ENCODE measurements around the gene CRYAB. TPM values are rescaled to one million over a fixed set of nuclear protein-coding genes. Genes with fewer than 3 reads are reported as not detected.

The CRYAB gene
- total RNA-seq, 2 experiments from 2014 or later, result not detected

DNA sequence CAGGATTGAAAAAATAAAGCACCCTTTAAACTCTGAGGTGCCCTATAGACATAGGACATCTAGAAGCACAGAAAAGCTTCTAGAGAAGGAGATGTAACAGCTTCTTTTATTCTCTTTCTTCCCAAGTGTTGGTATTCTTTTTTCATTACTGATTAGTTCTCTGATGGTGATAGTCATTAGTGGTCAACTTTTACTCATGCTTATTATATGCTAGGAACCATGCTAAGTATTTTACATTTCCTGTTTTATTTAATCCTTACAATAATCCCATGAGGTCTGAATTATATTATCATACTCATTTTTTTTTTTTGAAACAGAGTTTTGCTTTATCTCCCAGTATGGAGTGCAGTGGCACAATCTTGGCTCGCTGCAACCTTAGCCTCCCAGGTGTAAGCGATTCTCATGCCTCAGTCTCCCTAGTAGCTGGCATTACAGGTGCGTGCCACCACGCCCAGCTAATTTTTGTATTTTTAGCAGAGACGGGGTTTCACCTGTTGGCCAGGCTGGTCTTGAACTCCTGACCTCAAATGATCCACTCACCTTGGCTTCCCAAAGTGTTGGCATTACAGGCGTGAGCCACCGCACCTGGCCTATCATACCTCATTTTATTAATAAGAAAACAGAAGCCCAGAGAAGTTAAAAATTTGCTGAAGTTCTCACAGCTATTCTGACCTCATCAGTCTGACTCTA, 10.1 kb upstream of the CRYAB start:
- no peaks in the 10 kb centered on the region for H3K9me3 Mint-ChIP-seq
- no peak for DNase-seq
- peaks cover 7% of the 10 kb centered on the region for H3K27me3 Mint-ChIP-seq
- no peak overlapping the region for H3K4me3 Mint-ChIP-seq
- peaks cover 9% of the 10 kb centered on the region for H3K4me1 Mint-ChIP-seq
- no peak overlapping the region for H3K27ac Mint-ChIP-seq
- no peaks in the 10 kb centered on the region for H3K36me3 Mint-ChIP-seq

DNA sequence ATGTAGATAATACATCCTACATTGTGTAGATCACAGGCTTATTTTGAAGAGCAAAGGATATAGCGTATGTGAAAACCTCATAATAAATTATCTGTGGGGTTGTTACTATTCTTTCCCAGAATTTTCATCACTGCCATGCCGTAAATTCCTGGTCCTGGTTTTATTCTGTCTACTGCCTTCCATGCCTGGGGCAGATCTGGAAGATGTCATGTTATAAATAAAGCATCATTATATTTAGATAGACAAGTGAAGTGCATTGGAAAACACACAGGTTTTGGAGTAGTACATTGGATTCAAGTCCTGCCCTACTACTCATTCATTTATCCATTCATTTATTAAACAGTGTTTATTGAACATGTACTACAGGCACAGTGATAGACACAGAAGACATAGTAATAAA, 9.3 kb upstream of the CRYAB start:
- no peak overlapping the region for H3K4me3 Mint-ChIP-seq
- peaks cover 4% of the 10 kb centered on the region for H3K4me1 Mint-ChIP-seq
- H3K27ac Mint-ChIP-seq, result no peak overlapping the region
- DNase-seq, result no peak
- no peaks in the 10 kb centered on the region for H3K9me3 Mint-ChIP-seq
- H3K36me3 Mint-ChIP-seq, result no peaks in the 10 kb centered on the region
- peaks cover 15% of the 10 kb centered on the region for H3K27me3 Mint-ChIP-seq

DNA sequence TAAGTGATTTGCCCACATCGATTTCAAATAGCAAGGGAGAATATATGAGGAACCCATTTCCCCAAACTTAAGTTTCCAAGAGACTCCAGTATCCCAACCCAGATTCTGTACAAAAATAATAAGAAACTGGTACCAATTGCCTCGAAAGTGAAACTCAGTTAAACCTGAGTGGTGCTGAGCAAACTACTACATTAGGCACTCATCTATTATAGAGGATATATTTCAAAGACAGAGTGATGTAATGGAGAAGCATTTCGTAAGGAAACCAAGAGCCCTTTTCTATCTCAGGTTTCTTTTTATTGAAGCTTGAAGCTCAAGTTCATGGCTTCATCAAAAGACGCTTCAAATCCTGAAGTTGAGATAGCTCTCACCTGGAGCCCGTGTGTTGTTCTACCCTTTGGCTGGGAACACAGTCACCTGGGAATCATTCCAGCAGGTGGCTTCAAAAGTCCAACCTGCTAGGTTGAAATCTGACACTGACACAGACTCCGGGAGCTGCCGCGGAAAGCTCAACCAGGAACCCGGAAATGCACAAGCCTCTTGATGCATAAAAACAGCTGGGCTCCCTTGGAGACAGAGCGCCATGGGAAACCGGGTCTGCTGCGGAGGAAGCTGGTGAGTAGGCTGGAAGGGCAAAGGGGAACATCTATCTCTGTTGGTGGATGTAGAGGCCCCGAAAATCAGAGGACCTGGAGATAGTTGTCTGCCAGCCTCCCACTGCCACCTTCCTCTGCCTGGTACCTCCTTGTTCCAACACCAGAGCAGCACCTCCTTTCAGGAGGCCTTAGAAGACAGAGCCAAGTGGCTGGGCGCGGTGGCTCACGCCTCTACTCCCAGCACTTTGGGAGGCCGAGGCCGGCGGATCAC, 7.1 kb upstream of the CRYAB start, which contains the start of gene C11orf52:
Gene C11orf52 (plus strand): TSS at position 524 of the 867 bp plus-strand sequence. CDS start 60 bp downstream, at position 584.
- Mint-ChIP-seq H3K36me3 (no peaks in the 10 kb centered on the region), H3K4me1 (peaks cover 2% of the 10 kb centered on the region), H3K27ac (no peak within 1 kb of the TSS), H3K9me3 (no peaks in the 10 kb centered on the region), H3K27me3 (peaks cover 27% of the 10 kb centered on the region), H3K4me3 (no peak within 1 kb of the TSS)
- no peak for DNase-seq

DNA sequence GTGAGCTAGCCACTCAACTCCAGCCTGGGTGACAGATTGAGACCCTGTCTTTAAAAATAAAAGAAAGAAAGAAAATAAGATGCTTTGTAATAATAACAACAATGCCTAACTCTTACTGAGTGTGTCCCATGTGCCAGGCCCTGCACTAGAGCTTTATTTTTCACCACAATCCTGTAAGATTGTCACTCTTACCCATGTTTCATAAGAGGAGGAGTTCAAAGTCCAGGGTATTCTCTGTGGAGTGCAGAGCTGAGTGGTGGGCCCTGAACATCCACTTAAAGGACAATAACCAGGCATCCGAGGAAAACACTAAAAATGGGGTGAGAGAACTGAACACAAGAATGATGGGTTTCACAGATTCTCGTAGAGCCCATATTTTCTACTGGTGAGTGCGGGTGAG, 6.2 kb upstream of the CRYAB start:
- Mint-ChIP-seq H3K9me3 (no peaks in the 10 kb centered on the region), H3K4me3 (no peak overlapping the region), H3K27ac (no peak overlapping the region), H3K27me3 (peaks cover 31% of the 10 kb centered on the region), H3K4me1 (peaks cover 2% of the 10 kb centered on the region), H3K36me3 (no peaks in the 10 kb centered on the region)
- DNase-seq, result no peak

DNA sequence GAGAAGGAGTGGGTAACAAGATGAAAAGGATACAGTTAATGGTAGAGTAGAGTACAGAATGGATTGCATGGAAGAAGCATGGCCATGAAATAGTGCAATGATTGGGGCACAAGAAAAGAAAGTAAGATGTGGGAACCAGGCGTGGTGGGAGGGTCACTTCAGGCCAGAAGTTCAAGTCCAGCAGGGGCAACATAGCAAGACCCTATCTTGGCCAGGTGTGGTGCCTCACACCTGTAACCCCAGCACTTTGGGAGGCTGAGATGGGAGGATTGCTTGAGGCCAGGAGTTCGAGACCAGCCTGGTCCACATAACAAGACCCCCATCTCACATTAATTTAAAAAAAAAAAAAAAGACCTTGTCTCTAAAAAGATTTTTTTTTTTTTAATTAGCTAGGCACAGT, 5.7 kb upstream of the CRYAB start:
- Mint-ChIP-seq H3K27me3 (peaks cover 34% of the 10 kb centered on the region), H3K36me3 (no peaks in the 10 kb centered on the region), H3K4me1 (peaks cover 2% of the 10 kb centered on the region), H3K4me3 (no peak overlapping the region), H3K27ac (no peak overlapping the region), H3K9me3 (no peaks in the 10 kb centered on the region)
- no peak for DNase-seq

DNA sequence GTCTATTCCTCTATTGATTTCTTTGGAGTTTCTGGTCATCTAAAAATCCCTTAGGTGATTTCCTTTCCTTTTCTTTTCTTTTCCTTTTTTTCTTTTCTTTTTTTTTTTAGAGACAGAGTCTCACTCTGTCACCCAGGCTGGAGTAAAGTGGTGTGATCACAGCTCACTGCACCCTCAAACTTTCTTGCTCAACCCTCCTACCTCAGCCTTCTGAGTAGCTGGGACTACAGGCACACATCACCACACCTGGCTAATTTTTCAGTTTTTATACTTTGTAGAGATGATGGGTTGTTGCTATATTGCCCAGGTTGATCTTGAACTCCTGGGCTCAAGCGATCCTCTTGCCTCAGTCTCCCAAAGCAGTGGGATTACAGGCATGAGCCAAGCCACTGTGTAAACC, 5.2 kb upstream of the CRYAB start:
- Mint-ChIP-seq H3K27me3 (peaks cover 39% of the 10 kb centered on the region), H3K4me1 (peaks cover 3% of the 10 kb centered on the region), H3K36me3 (no peaks in the 10 kb centered on the region), H3K27ac (no peak overlapping the region), H3K9me3 (no peaks in the 10 kb centered on the region), H3K4me3 (no peak overlapping the region)
- no peak for DNase-seq

DNA sequence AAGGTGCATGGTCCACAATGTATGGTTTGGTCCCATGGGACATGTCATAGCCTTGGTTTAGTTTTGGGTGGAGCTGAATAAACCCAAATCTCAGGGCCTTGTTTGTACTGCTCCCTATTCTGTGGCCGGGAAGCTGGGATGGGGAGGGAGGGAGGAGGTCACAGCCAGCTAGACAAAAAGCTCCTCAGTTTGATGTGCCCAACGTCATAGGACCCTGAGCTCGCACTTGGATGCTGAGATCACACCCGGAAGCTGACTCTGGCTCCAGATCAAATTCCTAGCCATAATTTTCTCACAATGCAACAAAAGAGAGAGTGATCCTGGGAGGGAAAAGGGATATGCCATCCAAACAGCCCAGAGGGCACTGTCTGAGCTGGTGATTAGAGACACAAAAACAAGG, 2.4 kb upstream of the CRYAB start:
- H3K36me3 Mint-ChIP-seq, result no peaks in the 10 kb centered on the region

DNA sequence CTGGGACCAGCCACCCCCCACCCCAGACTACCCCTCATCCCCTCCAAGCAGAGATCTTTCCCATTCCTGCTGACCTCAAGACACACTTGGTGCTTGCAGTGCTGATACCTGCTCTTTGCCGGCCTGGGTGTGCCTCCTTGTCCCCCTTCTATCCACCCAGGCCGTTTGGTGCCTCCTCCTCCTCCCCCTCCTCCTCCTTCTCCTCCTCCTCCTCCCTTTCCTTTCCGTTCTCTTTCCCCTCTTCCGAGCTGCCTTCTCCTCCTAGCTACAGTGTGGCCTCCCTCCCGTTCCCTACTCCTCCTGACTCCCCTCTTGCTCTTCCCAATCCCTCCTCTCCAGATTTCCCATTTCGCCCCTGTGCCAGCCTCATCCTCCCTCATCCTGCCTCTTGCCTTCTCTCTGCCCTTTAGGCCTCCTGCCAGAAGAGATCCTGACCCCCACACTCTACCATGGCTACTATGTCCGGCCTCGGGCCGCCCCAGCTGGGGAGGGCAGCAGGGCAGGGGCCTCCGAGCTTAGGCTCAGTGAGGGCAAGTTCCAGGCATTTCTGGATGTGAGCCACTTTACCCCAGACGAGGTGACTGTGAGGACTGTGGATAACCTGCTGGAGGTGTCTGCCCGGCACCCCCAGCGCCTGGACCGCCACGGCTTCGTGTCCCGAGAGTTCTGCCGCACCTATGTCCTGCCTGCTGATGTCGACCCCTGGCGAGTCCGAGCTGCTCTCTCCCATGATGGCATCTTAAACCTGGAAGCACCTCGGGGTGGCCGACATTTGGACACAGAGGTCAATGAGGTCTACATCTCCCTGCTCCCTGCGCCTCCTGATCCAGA, 1.7 kb upstream of the CRYAB start:
- Mint-ChIP-seq H3K27me3 (peaks cover 51% of the 10 kb centered on the region), H3K27ac (no peak overlapping the region)
- DNase-seq, result no peak

More for the DNA sequence above, 2.4 kb upstream of the CRYAB start:
- no peak overlapping the region for H3K4me3 Mint-ChIP-seq
- no peak for DNase-seq
- H3K9me3 Mint-ChIP-seq, result no peaks in the 10 kb centered on the region
- no peak overlapping the region for H3K27ac Mint-ChIP-seq
- H3K4me1 Mint-ChIP-seq, result peaks cover 3% of the 10 kb centered on the region
- H3K27me3 Mint-ChIP-seq, result peaks cover 51% of the 10 kb centered on the region

DNA sequence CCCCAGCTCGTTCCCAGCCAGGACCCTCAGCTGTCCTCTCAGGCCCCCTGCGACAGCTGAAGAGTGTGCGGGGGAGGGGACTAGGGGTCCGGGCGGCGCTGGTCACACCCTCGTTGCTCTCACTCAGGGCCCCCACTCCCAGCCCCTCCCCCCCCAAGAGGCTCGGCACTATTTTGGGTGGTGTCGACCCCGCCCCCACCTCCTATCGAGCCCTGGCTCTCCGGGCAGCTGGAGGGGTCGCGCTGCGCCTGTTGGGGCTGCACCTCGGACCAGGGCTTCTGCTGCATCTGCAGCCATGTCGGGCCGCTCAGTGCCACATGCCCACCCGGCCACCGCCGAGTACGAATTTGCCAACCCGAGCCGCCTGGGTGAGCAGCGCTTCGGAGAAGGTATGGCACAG, 965 bp upstream of the CRYAB start, which contains the start of gene HSPB2:
Gene HSPB2 (plus strand): TSS at position 200 of the 400 bp plus-strand sequence. CDS start 96 bp downstream, at position 296.
- H3K27me3 Mint-ChIP-seq, result peaks cover 51% of the 10 kb centered on the region
- H3K36me3 Mint-ChIP-seq, result no peaks in the 10 kb centered on the region
- no peak within 1 kb of the TSS for H3K27ac Mint-ChIP-seq
- no peak within 1 kb of the TSS for H3K4me3 Mint-ChIP-seq
- no peak for DNase-seq
- no peaks in the 10 kb centered on the region for H3K9me3 Mint-ChIP-seq
- H3K4me1 Mint-ChIP-seq, result peaks cover 3% of the 10 kb centered on the region

More for the DNA sequence above, 1.7 kb upstream of the CRYAB start:
- Mint-ChIP-seq H3K4me1 (peaks cover 3% of the 10 kb centered on the region), H3K4me3 (no peak overlapping the region), H3K9me3 (no peaks in the 10 kb centered on the region), H3K36me3 (no peaks in the 10 kb centered on the region)

DNA sequence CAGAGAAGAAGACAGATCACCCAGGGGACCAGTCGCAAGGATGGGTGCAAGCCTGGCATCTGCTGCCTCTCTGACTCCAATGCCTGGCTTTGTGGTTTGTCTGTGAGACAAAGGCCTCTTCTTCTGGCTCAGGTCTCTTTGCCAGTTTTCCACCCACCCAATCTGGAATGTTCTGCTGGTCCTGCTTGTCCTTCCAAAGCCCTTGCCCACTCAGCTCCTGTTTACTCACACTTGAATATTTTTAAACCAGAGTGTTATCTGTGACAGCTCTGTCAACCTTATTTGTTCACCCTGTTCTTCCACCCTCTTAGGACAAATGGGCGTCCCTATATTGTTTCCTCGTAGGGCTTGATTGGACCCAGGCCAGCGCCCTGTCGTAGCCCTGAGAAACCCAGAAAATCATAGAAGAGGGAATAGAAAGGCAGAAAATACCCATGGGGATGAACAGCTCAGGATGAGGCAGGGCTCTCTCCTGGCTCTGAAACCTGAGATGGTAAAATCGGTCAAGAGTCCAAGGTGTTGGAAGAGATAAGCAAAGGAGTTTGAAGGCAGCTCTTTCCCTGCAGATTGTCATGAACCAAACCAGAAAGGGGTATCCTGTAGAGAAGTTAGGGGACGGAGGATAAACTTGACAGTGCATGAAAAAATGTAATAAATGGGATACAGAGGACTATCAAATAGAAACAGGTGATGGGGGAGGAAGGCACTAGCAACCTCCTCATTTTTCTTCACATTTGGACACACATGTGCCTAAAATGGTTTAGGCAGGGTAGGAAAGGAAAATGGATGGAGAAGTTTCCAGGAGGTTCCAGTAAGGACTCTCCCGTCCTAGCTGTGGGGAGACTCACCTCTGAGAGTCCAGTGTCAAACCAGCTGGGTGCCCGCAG, 651 bp downstream of the CRYAB start:
- H3K4me3 Mint-ChIP-seq, result no peak overlapping the region
- peaks cover 46% of the 10 kb centered on the region for H3K27me3 Mint-ChIP-seq
- H3K27ac Mint-ChIP-seq, result no peak overlapping the region
- H3K9me3 Mint-ChIP-seq, result no peaks in the 10 kb centered on the region
- peaks cover 3% of the 10 kb centered on the region for H3K4me1 Mint-ChIP-seq
- H3K36me3 Mint-ChIP-seq, result no peaks in the 10 kb centered on the region
- DNase-seq, result no peak

DNA sequence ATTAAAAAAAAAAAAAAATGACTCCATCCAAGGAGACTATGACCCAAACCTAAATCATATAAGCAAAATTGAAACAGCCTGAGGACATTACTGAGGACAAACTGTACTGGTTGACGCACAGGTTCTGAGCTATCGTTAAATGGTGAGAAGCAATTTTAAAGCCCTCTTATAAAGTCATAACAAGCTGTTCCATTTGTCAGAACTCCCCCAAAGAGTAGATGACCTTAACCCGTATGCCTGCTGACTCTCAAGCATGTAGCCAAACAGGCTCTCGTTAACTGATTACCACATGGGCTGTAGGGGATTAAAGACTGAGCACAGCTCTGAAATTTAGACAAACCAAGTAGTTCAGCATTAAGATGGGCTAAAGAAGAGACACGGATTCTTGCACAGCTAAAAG, 2.2 kb downstream of the CRYAB start:
- peaks cover 46% of the 10 kb centered on the region for H3K27me3 Mint-ChIP-seq
- H3K36me3 Mint-ChIP-seq, result peaks cover 6% of the 10 kb centered on the region
- H3K9me3 Mint-ChIP-seq, result peaks cover 5% of the 10 kb centered on the region

DNA sequence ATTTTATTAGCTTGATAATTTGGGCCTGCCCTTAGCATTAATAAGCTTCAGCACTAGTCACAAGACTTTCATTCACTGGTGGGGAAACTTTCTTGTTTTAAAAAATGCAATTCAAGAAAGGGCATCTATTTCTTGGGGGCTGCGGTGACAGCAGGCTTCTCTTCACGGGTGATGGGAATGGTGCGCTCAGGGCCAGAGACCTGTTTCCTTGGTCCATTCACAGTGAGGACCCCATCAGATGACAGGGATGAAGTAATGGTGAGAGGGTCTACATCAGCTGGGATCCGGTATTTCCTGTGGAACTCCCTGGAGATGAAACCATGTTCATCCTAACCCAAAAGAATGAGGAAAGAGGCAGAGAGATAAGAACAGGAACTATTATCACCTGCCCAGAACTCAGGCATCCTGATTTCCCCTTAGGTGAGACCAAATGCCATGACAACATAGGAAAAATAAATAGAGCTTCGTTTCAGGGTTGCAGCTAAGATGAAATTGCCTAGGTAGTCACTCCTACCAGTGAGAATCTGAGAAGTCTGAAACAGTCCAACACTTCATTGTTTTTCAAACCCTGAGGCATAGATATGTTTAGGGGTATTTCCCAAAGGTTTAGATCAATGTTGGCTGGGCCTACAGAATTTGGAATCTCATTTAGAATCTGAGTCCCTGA, 2.8 kb downstream of the CRYAB start:
- no peak for DNase-seq
- peaks cover 3% of the 10 kb centered on the region for H3K4me1 Mint-ChIP-seq
- H3K36me3 Mint-ChIP-seq, result peaks cover 6% of the 10 kb centered on the region
- H3K27me3 Mint-ChIP-seq, result peaks cover 40% of the 10 kb centered on the region
- peaks cover 5% of the 10 kb centered on the region for H3K9me3 Mint-ChIP-seq
- H3K27ac Mint-ChIP-seq, result no peak overlapping the region
- no peak overlapping the region for H3K4me3 Mint-ChIP-seq

More for the DNA sequence above, 2.2 kb downstream of the CRYAB start:
- no peak overlapping the region for H3K27ac Mint-ChIP-seq
- no peak for DNase-seq
- peaks cover 3% of the 10 kb centered on the region for H3K4me1 Mint-ChIP-seq
- no peak overlapping the region for H3K4me3 Mint-ChIP-seq

DNA sequence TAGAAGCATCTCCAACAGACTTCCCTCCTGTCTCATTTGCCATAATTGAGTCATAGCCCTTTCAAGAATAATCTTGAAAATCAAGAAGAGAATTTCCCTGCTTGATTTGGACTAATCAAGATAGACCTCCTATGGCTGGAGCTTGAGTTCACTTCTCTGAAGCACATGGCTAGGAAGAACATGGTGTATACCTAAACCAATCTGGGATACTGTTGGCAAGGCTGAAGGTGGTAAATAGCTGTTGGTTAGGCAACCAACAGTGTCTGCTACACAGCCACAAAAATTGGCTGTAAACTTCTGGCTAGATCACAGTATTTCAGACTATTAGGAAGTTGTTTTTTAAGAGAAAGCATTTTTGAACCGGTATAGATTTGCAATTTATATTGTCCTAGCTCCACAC, 4.9 kb downstream of the CRYAB start:
- Mint-ChIP-seq H3K27ac (no peak overlapping the region), H3K36me3 (peaks cover 6% of the 10 kb centered on the region), H3K4me3 (no peak overlapping the region), H3K4me1 (no peaks in the 10 kb centered on the region), H3K9me3 (peaks cover 5% of the 10 kb centered on the region), H3K27me3 (peaks cover 24% of the 10 kb centered on the region)
- no peak for DNase-seq

DNA sequence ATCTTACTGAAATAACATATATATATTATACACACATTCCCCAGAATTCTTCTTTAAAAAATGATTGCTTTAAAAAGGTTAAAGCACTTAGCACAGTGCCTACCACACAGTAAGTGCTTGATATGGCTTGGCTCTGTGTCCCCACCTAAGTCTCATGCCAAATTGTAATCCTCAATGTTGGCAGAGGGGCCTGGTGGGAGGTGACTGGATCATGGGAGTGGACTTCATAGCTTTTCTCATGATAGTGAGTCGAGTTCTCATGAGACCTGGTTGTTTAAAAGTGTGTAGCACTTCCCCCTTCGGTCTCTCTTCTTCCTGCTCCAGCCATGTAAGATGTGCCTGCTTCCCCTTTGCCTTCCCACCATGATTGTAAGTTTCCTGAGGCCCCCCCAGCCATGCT, 6.2 kb downstream of the CRYAB start:
- no peak overlapping the region for H3K27ac Mint-ChIP-seq
- no peak for DNase-seq
- H3K9me3 Mint-ChIP-seq, result peaks cover 5% of the 10 kb centered on the region
- H3K36me3 Mint-ChIP-seq, result peaks cover 6% of the 10 kb centered on the region
- no peaks in the 10 kb centered on the region for H3K4me1 Mint-ChIP-seq
- H3K4me3 Mint-ChIP-seq, result no peak overlapping the region
- H3K27me3 Mint-ChIP-seq, result peaks cover 13% of the 10 kb centered on the region
